ENCODE results near the gene MAN1A1. TPM values are rescaled to one million over a fixed set of nuclear protein-coding genes. Genes with fewer than 3 reads are reported as not detected.

Gene MAN1A1
- polyA plus RNA-seq, 4 donors = 17.7 to 129 (median 34.7) TPM

DNA sequence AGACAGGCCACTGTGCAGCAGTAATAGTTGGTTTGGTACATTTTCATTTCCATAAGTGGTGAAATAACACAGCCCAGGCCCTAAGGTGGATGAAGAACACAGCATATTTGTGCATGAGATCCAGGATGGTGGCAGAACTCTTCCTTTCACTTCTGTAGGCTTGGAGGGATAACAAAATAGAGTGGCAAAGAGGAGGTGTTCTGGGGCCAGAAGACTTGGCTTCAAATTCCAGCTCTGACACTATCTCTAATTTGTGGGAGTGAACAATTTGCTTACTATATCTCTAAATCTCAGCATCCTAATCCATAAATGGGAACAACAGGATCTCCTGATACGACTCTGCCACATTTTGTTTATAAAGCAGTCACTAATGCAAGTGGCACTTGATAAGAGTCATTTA lies 159.4 kb downstream of the MAN1A1 start:
- no peak for DNase-seq
- Histone ChIP-seq H3K4me1 (ENCODE audit: control insufficient read depth in 3 of 3, insufficient read depth in 2 of 3, low read depth in 1 of 3, low read length in 2 of 3) (no peaks in the 10 kb centered on the region), H3K4me3 (ENCODE audit: low read depth in 1 of 3, low read length in 3 of 3) (no peak overlapping the region), H3K9me3 (ENCODE audit: control insufficient read depth in 2 of 2, insufficient read depth in 1 of 2, low read depth in 1 of 2, low read length in 1 of 2) (no peaks in the 10 kb centered on the region), H3K27me3 (ENCODE audit: control insufficient read depth in 3 of 3, insufficient read depth in 3 of 3, low read length in 3 of 3) (no peaks in the 10 kb centered on the region), H3K36me3 (ENCODE audit: control insufficient read depth in 3 of 3, insufficient read depth in 2 of 3, low read depth in 1 of 3, low read length in 3 of 3) (peaks cover 8 to 14% (median 13%) of the 10 kb centered on the region in 3 donors), H3K27ac (ENCODE audit: low read depth in 1 of 3, low read length in 2 of 3) (no peak overlapping the region)
- no peak for FAIRE-seq
- WGBS, 3 donors = 86 to 92% (median 87%) methylated on average over 1 of the region's 1 CpG

DNA sequence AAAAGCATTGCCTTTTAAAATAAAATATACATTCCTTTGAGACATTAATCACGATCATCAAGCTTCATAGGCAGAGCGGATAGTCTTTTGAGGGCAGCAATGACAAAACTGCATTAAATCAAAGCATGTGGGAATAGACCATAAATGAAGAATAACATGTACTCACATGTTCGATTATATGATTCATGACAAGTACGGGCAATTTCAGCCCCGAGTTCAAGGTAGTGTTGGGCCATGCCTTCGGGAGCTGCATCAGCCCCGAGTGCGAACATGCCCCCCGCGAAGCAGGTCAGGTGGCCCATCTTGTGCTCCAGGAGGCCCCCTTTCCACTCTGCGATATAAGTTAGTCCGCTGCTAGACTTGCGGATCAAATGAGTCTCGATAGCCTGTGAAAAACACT lies 160.1 kb downstream of the MAN1A1 start:
- H3K4me1 ChIP-seq (ENCODE audit: control insufficient read depth in 3 of 3, insufficient read depth in 2 of 3, low read depth in 1 of 3, low read length in 2 of 3) = no peaks in the 10 kb centered on the region
- peaks cover 10 to 18% (median 11%) of the 10 kb centered on the region in 3 donors for H3K36me3 ChIP-seq (ENCODE audit: control insufficient read depth in 3 of 3, insufficient read depth in 2 of 3, low read depth in 1 of 3, low read length in 3 of 3)
- DNase-seq = no peak
- 82 to 84% (median 84%) methylated on average over 14 of the region's 14 CpGs for WGBS, 3 donors
- H3K27ac ChIP-seq (ENCODE audit: low read depth in 1 of 3, low read length in 2 of 3) = no peak overlapping the region
- no peaks in the 10 kb centered on the region for H3K9me3 ChIP-seq (ENCODE audit: control insufficient read depth in 2 of 2, insufficient read depth in 1 of 2, low read depth in 1 of 2, low read length in 1 of 2)
- FAIRE-seq = no peak
- H3K27me3 ChIP-seq (ENCODE audit: control insufficient read depth in 3 of 3, insufficient read depth in 3 of 3, low read length in 3 of 3) = no peaks in the 10 kb centered on the region
- H3K4me3 ChIP-seq (ENCODE audit: low read depth in 1 of 3, low read length in 3 of 3) = no peak overlapping the region

DNA sequence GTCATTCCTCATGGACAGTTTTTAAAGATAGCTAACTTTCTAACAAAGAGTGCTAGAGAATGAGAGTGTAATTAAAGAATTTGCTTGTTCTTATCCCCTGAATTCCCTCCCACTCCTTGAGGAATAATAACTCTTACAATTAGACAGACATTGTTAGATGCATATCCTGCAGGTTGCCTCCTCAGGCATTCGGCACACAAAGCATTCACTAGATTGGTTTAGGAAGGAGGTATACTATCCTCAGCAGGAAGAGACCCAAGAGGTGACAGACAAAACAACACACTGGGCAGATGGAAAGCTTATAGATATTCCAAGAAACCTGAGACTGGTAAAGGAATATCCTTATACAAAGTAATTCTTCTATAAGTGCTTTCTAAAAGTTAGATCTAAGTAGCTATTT lies 162.0 kb downstream of the MAN1A1 start:
- DNase-seq = no peak
- Histone ChIP-seq H3K4me1 (ENCODE audit: control insufficient read depth in 3 of 3, insufficient read depth in 2 of 3, low read depth in 1 of 3, low read length in 2 of 3) (no peaks in the 10 kb centered on the region), H3K27ac (ENCODE audit: low read depth in 1 of 3, low read length in 2 of 3) (no peak overlapping the region), H3K36me3 (ENCODE audit: control insufficient read depth in 3 of 3, insufficient read depth in 2 of 3, low read depth in 1 of 3, low read length in 3 of 3) (peaks cover 10 to 17% (median 10%) of the 10 kb centered on the region in 3 donors), H3K4me3 (ENCODE audit: low read depth in 1 of 3, low read length in 3 of 3) (no peak overlapping the region), H3K27me3 (ENCODE audit: control insufficient read depth in 3 of 3, insufficient read depth in 3 of 3, low read length in 3 of 3) (no peaks in the 10 kb centered on the region), H3K9me3 (ENCODE audit: control insufficient read depth in 2 of 2, insufficient read depth in 1 of 2, low read depth in 1 of 2, low read length in 1 of 2) (no peaks in the 10 kb centered on the region)
- FAIRE-seq = no peak
- 84 to 85% (median 85%) methylated on average over 1 of the region's 1 CpG for WGBS, 3 donors

DNA sequence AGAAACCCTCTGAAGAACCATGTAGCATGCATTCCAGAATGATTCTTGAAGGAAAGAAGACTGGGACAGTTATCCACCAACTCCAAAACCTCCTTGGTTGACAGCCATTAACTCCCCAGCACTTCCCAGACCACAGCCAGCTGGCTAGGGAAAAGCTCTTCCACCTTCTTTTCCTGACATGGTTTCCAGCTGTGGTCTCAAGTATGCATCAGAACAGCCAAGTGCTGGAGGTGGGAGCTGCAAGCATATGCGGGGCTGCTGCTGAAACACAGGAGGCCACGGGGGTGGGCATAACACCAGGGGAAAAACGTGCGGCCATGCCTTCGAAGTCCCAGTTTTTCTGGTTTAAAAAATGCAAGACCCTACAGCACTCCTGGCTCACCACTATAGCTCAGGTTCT lies 163.1 kb downstream of the MAN1A1 start:
- no peak for DNase-seq
- no peaks in the 10 kb centered on the region for H3K4me1 ChIP-seq (ENCODE audit: control insufficient read depth in 3 of 3, insufficient read depth in 2 of 3, low read depth in 1 of 3, low read length in 2 of 3)

DNA sequence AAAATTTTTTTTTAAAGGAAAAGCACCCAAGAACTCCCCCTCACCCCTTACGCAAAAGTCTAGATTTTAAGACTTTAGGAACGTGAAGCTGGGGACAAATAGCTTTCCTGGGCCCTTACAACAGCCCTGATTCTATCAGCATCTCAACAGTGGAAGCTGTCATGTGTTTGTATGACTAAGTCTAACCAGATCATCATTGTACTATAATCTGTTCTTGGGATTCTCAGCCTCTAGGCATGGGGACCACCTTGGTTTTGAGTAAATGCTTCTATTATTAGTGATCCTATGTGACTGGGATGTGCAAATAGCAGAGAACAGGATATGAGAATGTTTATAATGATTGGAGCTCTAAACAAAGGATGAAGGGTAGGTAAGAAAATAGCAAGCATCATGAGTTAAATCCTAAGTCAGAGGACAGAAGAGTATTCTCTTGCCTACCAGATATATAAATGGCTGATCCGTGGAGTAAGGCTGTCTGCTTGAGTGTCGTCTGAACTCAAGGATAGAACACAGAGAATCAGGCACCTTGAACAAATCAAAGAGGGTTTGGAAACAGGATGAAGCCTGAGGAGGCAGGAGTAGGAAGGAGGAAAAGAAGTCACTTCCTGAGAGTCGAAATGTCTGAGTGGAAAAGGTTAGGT lies 165.4 kb downstream of the MAN1A1 start:
- Histone ChIP-seq H3K27me3 (ENCODE audit: control insufficient read depth in 3 of 3, insufficient read depth in 3 of 3, low read length in 3 of 3) (no peaks in the 10 kb centered on the region), H3K36me3 (ENCODE audit: control insufficient read depth in 3 of 3, insufficient read depth in 2 of 3, low read depth in 1 of 3, low read length in 3 of 3) (peaks cover 4 to 16% (median 14%) of the 10 kb centered on the region in 3 donors)
- WGBS, 3 donors = 92 to 96% (median 93%) methylated on average over 5 of the region's 5 CpGs

More for the DNA sequence above, 163.1 kb downstream of the MAN1A1 start:
- H3K4me3 ChIP-seq (ENCODE audit: low read depth in 1 of 3, low read length in 3 of 3) = no peak overlapping the region
- WGBS, 3 donors = 91 to 94% (median 94%) methylated on average over 5 of the region's 5 CpGs
- H3K9me3 ChIP-seq (ENCODE audit: control insufficient read depth in 2 of 2, insufficient read depth in 1 of 2, low read depth in 1 of 2, low read length in 1 of 2) = no peaks in the 10 kb centered on the region
- no peak for FAIRE-seq
- H3K27me3 ChIP-seq (ENCODE audit: control insufficient read depth in 3 of 3, insufficient read depth in 3 of 3, low read length in 3 of 3) = no peaks in the 10 kb centered on the region
- H3K36me3 ChIP-seq (ENCODE audit: control insufficient read depth in 3 of 3, insufficient read depth in 2 of 3, low read depth in 1 of 3, low read length in 3 of 3) = peaks cover 9 to 17% (median 10%) of the 10 kb centered on the region in 3 donors
- no peak overlapping the region for H3K27ac ChIP-seq (ENCODE audit: low read depth in 1 of 3, low read length in 2 of 3)

DNA sequence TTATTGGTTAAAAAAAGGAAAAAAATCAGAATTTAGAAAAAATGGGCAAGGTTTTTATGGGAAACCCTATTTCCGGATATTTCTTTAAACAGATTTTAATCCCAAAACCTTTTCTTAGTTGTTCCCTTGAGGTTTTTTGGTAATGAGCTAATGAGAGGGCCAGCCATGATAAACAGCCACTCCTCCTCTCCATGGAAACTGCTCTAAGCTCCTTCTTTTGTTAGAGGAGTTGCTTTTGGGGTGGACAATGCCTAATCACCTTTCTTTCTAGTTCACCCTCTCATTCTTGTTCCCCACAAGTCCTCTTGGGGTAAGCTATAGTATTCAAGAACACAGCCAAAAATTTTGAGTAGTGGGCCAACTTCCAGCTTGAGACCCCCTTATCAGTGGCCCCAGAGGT lies 166.1 kb downstream of the MAN1A1 start:
- Histone ChIP-seq H3K4me3 (ENCODE audit: low read depth in 1 of 3, low read length in 3 of 3) (no peak overlapping the region), H3K27ac (ENCODE audit: low read depth in 1 of 3, low read length in 2 of 3) (no peak overlapping the region), H3K9me3 (ENCODE audit: control insufficient read depth in 2 of 2, insufficient read depth in 1 of 2, low read depth in 1 of 2, low read length in 1 of 2) (no peaks in the 10 kb centered on the region), H3K4me1 (ENCODE audit: control insufficient read depth in 3 of 3, insufficient read depth in 2 of 3, low read depth in 1 of 3, low read length in 2 of 3) (no peaks in the 10 kb centered on the region), H3K27me3 (ENCODE audit: control insufficient read depth in 3 of 3, insufficient read depth in 3 of 3, low read length in 3 of 3) (no peaks in the 10 kb centered on the region), H3K36me3 (ENCODE audit: control insufficient read depth in 3 of 3, insufficient read depth in 2 of 3, low read depth in 1 of 3, low read length in 3 of 3) (peaks cover 4 to 16% (median 14%) of the 10 kb centered on the region in 3 donors)
- no peak for DNase-seq
- FAIRE-seq = no peak
- WGBS, 3 donors = 90 to 97% (median 92%) methylated on average over 1 of the region's 1 CpG

More for the DNA sequence above, 165.4 kb downstream of the MAN1A1 start:
- DNase-seq (no peak), FAIRE-seq (no peak)
- Histone ChIP-seq H3K9me3 (ENCODE audit: control insufficient read depth in 2 of 2, insufficient read depth in 1 of 2, low read depth in 1 of 2, low read length in 1 of 2) (no peaks in the 10 kb centered on the region), H3K4me3 (ENCODE audit: low read depth in 1 of 3, low read length in 3 of 3) (no peak overlapping the region), H3K27ac (ENCODE audit: low read depth in 1 of 3, low read length in 2 of 3) (no peak overlapping the region), H3K4me1 (ENCODE audit: control insufficient read depth in 3 of 3, insufficient read depth in 2 of 3, low read depth in 1 of 3, low read length in 2 of 3) (no peaks in the 10 kb centered on the region)

DNA sequence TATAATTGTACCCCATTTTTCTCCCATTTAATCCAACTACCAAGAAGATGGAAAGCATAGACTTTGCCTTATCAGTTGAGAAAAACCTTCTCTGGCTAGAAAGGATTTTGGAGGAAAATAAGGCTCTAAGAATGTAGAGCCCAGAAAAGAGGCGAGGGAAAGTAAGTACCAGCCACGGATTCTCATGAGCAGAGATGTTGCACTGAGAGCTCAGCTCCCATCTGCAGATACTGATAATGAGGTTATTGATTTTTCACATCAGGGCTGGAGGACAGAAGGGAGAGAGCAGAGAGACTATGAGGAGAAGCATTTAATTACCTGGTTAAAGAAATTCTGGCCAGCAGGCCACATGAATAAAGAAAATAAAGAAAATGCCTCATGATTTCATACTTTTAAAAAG lies 166.7 kb downstream of the MAN1A1 start:
- Histone ChIP-seq H3K27me3 (ENCODE audit: control insufficient read depth in 3 of 3, insufficient read depth in 3 of 3, low read length in 3 of 3) (no peaks in the 10 kb centered on the region), H3K4me1 (ENCODE audit: control insufficient read depth in 3 of 3, insufficient read depth in 2 of 3, low read depth in 1 of 3, low read length in 2 of 3) (no peaks in the 10 kb centered on the region), H3K9me3 (ENCODE audit: control insufficient read depth in 2 of 2, insufficient read depth in 1 of 2, low read depth in 1 of 2, low read length in 1 of 2) (no peaks in the 10 kb centered on the region), H3K36me3 (ENCODE audit: control insufficient read depth in 3 of 3, insufficient read depth in 2 of 3, low read depth in 1 of 3, low read length in 3 of 3) (peaks cover 4 to 16% (median 14%) of the 10 kb centered on the region in 3 donors), H3K4me3 (ENCODE audit: low read depth in 1 of 3, low read length in 3 of 3) (no peak overlapping the region), H3K27ac (ENCODE audit: low read depth in 1 of 3, low read length in 2 of 3) (no peak overlapping the region)
- WGBS, 3 donors = 95 to 99% (median 97%) methylated on average over 2 of the region's 2 CpGs
- DNase-seq (no peak), FAIRE-seq (no peak)

- DNase-seq (no peak), FAIRE-seq (no peak)
- H3K36me3 ChIP-seq (ENCODE audit: control insufficient read depth in 3 of 3, insufficient read depth in 2 of 3, low read depth in 1 of 3, low read length in 3 of 3) = peaks cover 4 to 16% (median 11%) of the 10 kb centered on the region in 3 donors
Measured at GRCh38 chr6:119182216-119182803, 167.3 kb downstream of the MAN1A1 start.

More at GRCh38 chr6:119182216-119182803, 167.3 kb downstream of the MAN1A1 start:
- Histone ChIP-seq H3K27me3 (ENCODE audit: control insufficient read depth in 3 of 3, insufficient read depth in 3 of 3, low read length in 3 of 3) (no peaks in the 10 kb centered on the region), H3K27ac (ENCODE audit: low read depth in 1 of 3, low read length in 2 of 3) (no peak overlapping the region), H3K4me1 (ENCODE audit: control insufficient read depth in 3 of 3, insufficient read depth in 2 of 3, low read depth in 1 of 3, low read length in 2 of 3) (no peaks in the 10 kb centered on the region), H3K9me3 (ENCODE audit: control insufficient read depth in 2 of 2, insufficient read depth in 1 of 2, low read depth in 1 of 2, low read length in 1 of 2) (no peaks in the 10 kb centered on the region), H3K4me3 (ENCODE audit: low read depth in 1 of 3, low read length in 3 of 3) (no peak overlapping the region)
- WGBS, 3 donors = 82 to 91% (median 87%) methylated on average over 2 of the region's 2 CpGs
